Measurements from ENCODE around the gene MRGPRE. TPM values are rescaled to one million over a fixed set of nuclear protein-coding genes. Genes with fewer than 3 reads are reported as not detected.

Gene MRGPRE
- total RNA-seq, 1 experiment from 2014 or later = not detected

- peaks cover 7% of the 10 kb centered on the region; the same call in 1 of the 2 replicates for H3K4me1 Mint-ChIP-seq
- no peak overlapping the region for H3K4me3 Mint-ChIP-seq
- H3K36me3 Mint-ChIP-seq = no peaks in the 10 kb centered on the region
- POLR2A ChIA-PET = no interaction called here
- no peak overlapping the region for H3K27ac Mint-ChIP-seq
- H3K9me3 Mint-ChIP-seq = no peaks in the 10 kb centered on the region
- ATAC-seq = no peak
- no peak for DNase-seq (ENCODE audit: low spot score)
- CTCF ChIA-PET = interaction anchor here (2.1 kb wide), 1 partner anchor 139 kb away, joined by 7 read pairs; no protein-coding TSS in a partner anchor
- H3K27me3 Mint-ChIP-seq (ENCODE audit: low read depth) = peaks cover 11% of the 10 kb centered on the region
- TF ChIP-seq, protein P1, sequence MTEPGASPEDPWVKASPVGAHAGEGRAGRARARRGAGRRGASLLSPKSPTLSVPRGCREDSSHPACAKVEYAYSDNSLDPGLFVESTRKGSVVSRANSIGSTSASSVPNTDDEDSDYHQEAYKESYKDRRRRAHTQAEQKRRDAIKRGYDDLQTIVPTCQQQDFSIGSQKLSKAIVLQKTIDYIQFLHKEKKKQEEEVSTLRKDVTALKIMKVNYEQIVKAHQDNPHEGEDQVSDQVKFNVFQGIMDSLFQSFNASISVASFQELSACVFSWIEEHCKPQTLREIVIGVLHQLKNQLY (CRISPR knock-in tag; IDR thresholded peaks at IDR 0.05) = no peak
- TF ChIP-seq, protein P2, sequence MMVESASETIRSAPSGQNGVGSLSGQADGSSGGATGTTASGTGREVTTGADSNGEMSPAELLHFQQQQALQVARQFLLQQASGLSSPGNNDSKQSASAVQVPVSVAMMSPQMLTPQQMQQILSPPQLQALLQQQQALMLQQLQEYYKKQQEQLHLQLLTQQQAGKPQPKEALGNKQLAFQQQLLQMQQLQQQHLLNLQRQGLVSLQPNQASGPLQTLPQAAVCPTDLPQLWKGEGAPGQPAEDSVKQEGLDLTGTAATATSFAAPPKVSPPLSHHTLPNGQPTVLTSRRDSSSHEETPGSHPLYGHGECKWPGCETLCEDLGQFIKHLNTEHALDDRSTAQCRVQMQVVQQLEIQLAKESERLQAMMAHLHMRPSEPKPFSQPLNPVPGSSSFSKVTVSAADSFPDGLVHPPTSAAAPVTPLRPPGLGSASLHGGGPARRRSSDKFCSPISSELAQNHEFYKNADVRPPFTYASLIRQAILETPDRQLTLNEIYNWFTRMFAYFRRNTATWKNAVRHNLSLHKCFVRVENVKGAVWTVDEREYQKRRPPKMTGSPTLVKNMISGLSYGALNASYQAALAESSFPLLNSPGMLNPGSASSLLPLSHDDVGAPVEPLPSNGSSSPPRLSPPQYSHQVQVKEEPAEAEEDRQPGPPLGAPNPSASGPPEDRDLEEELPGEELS (CRISPR knock-in tag; IDR thresholded peaks at IDR 0.05) = no peak
Observed at GRCh38 chr11:3230636-3231549, 1.3 kb downstream of the MRGPRE start.

GRCh38 chr11:3229673-3230630 lies 2.3 kb downstream of the MRGPRE start:
- no peaks in the 10 kb centered on the region for H3K9me3 Mint-ChIP-seq
- no peak overlapping the region for H3K4me3 Mint-ChIP-seq
- H3K27ac Mint-ChIP-seq = no peak overlapping the region
- no peak for DNase-seq (ENCODE audit: low spot score)
- CTCF ChIA-PET = interaction anchor here (0.6 to 0.7 kb wide), 2 partner anchors 15 to 673 kb away, joined by 4 read pairs; no protein-coding TSS in a partner anchor
- H3K27me3 Mint-ChIP-seq (ENCODE audit: low read depth) = peaks cover 9% of the 10 kb centered on the region
- no peaks in the 10 kb centered on the region for H3K36me3 Mint-ChIP-seq
- ATAC-seq = no peak
- H3K4me1 Mint-ChIP-seq = peaks cover 7% of the 10 kb centered on the region; the same call in 1 of the 2 replicates
- TF ChIP-seq, protein P3, sequence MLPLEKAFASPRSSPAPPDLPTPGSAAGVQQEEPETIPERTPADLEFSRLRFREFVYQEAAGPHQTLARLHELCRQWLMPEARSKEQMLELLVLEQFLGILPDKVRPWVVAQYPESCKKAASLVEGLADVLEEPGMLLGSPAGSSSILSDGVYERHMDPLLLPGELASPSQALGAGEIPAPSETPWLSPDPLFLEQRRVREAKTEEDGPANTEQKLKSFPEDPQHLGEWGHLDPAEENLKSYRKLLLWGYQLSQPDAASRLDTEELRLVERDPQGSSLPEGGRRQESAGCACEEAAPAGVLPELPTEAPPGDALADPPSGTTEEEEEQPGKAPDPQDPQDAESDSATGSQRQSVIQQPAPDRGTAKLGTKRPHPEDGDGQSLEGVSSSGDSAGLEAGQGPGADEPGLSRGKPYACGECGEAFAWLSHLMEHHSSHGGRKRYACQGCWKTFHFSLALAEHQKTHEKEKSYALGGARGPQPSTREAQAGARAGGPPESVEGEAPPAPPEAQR (CRISPR knock-in tag; IDR thresholded peaks at IDR 0.05) = no peak
- TF ChIP-seq SP1 (CRISPR knock-in tag; conservative IDR thresholded peaks at IDR 0.05) (no peak), AFF4 (CRISPR knock-in tag; IDR thresholded peaks at IDR 0.05; ENCODE audit: borderline replicate concordance) (no peak), ZNF317 (CRISPR knock-in tag; IDR thresholded peaks at IDR 0.05; ENCODE audit: borderline replicate concordance, low read depth) (no peak)
- POLR2A ChIA-PET = no interaction called here

DNA sequence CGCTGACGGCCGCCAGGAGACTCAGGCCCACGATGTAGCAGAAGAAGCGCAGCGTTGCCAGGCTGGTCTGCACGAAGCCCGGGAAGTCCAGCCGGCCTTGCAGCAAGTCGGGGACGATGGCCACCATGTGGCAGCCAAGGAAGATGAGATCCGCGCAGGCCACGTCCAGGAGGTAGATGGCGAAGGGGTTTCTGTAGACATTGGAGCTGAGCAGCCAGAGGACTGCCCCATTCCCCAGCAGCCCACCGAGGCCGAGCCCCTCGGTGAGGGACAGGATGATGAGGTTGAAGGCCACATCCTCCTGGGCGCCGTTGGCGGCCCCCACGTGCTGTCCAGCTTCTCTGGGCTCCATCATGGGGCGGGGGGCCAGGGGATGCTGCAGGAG lies 3.8 kb downstream of the MRGPRE start:
- ATAC-seq (no peak), DNase-seq (ENCODE audit: low spot score) (no peak)
- TF ChIP-seq NR2C2 (CRISPR knock-in tag; IDR thresholded peaks at IDR 0.05) (no peak), CREM (CRISPR knock-in tag; IDR thresholded peaks at IDR 0.05) (no peak), HMGXB4 (CRISPR knock-in tag; IDR thresholded peaks at IDR 0.05) (no peak), PRRX2 (CRISPR knock-in tag; IDR thresholded peaks at IDR 0.05) (no peak), ZNF263 (CRISPR knock-in tag; IDR thresholded peaks at IDR 0.05; ENCODE audit: low read depth) (no peak), NFYB (CRISPR knock-in tag; conservative IDR thresholded peaks at IDR 0.05; ENCODE audit: low read depth) (no peak), ZNF232 (CRISPR knock-in tag; IDR thresholded peaks at IDR 0.05) (no peak), JUN (CRISPR knock-in tag; IDR thresholded peaks at IDR 0.05) (no peak), ZNF671 (CRISPR knock-in tag; IDR thresholded peaks at IDR 0.05) (no peak)
- TF ChIP-seq, protein P4, sequence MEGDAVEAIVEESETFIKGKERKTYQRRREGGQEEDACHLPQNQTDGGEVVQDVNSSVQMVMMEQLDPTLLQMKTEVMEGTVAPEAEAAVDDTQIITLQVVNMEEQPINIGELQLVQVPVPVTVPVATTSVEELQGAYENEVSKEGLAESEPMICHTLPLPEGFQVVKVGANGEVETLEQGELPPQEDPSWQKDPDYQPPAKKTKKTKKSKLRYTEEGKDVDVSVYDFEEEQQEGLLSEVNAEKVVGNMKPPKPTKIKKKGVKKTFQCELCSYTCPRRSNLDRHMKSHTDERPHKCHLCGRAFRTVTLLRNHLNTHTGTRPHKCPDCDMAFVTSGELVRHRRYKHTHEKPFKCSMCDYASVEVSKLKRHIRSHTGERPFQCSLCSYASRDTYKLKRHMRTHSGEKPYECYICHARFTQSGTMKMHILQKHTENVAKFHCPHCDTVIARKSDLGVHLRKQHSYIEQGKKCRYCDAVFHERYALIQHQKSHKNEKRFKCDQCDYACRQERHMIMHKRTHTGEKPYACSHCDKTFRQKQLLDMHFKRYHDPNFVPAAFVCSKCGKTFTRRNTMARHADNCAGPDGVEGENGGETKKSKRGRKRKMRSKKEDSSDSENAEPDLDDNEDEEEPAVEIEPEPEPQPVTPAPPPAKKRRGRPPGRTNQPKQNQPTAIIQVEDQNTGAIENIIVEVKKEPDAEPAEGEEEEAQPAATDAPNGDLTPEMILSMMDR (IDR thresholded peaks at IDR 0.05) = no peak
- H3K27ac Mint-ChIP-seq = no peak overlapping the region
- no peak overlapping the region for H3K4me3 Mint-ChIP-seq
- H3K4me1 Mint-ChIP-seq = peaks cover 22% of the 10 kb centered on the region
- H3K36me3 Mint-ChIP-seq = no peaks in the 10 kb centered on the region
- no peaks in the 10 kb centered on the region for H3K9me3 Mint-ChIP-seq
- ChIA-PET POLR2A (no interaction called here), CTCF (no interaction called here)
- H3K27me3 Mint-ChIP-seq (ENCODE audit: low read depth) = peaks cover 4% of the 10 kb centered on the region; the same call in 1 of the 2 replicates

Data from WTC11 (cell line).